Measurements from ENCODE around the gene SETBP1. TPM values are rescaled to one million over a fixed set of nuclear protein-coding genes. Genes with fewer than 3 reads are reported as not detected.

SETBP1 gene
- total and polyA plus RNA-seq, 9 of the 15 experiments (the other 6 are each of a cell fraction or from before 2014, with no cell fraction given): under 0.01 to 0.13 (median 0.04) TPM

DNA sequence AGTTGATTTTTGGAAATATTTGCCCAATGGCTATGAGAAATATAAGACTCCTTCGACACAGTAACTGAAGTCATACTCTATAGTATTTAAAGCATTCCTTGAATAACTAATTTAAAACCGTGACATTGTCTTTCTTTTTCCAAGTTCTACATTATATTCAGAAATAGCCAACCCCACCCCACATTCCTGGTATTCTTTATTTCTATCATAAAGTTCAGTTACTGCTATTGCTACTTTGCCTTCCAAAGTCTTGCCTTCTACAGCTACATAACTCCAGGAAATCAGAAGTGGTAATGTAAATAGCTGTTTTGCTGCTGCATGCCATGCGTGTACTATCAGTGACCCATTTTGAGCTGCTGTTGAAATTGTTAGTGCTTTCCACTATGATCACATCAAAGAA lies 45.1 kb upstream of the SETBP1 start:
- no peak for FAIRE-seq
- CTCF ChIA-PET (ENCODE audit: low intra/inter-chr PET ratio): no interaction called here
- POLR2A ChIA-PET: no interaction called here

More for the DNA sequence above, 45.1 kb upstream of the SETBP1 start:
- in situ Hi-C loops (cut with MboI) (no loop called here), intact Hi-C loops (cut with micrococcal nuclease) (no loop called here)
- 0% methylated on average over 3 of the region's 3 CpGs for WGBS (ENCODE audit: insufficient coverage, low coverage, missing lambda C conversion rate)
- no peak overlapping the region for H3K9ac ChIP-seq (ENCODE audit: insufficient read depth in 1 of 2, low read depth in 2 of 2, low read length in 2 of 2)
- H3K4me3 ChIP-seq: no peak overlapping the region
- TF ChIP-seq KLF6 (CRISPR knock-in tag; IDR thresholded peaks at IDR 0.05; ENCODE audit: borderline replicate concordance) (no peak), TAF7 (tag; IDR thresholded peaks at IDR 0.05) (no peak), TARDBP (IDR thresholded peaks at IDR 0.05) (no peak), NBN (IDR thresholded peaks at IDR 0.05; ENCODE audit: low read depth) (no peak), HDAC6 (IDR thresholded peaks at IDR 0.05; ENCODE audit: low read depth, low read length) (no peak), NFATC3 (IDR thresholded peaks at IDR 0.05) (no peak)
- TF ChIP-seq, protein P1, sequence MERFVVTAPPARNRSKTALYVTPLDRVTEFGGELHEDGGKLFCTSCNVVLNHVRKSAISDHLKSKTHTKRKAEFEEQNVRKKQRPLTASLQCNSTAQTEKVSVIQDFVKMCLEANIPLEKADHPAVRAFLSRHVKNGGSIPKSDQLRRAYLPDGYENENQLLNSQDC (CRISPR knock-in tag; IDR thresholded peaks at IDR 0.05): no peak
- TF ChIP-seq, protein P2, sequence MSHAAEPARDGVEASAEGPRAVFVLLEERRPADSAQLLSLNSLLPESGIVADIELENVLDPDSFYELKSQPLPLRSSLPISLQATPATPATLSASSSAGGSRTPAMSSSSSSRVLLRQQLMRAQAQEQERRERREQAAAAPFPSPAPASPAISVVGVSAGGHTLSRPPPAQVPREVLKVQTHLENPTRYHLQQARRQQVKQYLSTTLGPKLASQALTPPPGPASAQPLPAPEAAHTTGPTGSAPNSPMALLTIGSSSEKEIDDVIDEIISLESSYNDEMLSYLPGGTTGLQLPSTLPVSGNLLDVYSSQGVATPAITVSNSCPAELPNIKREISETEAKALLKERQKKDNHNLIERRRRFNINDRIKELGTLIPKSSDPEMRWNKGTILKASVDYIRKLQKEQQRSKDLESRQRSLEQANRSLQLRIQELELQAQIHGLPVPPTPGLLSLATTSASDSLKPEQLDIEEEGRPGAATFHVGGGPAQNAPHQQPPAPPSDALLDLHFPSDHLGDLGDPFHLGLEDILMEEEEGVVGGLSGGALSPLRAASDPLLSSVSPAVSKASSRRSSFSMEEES (CRISPR knock-in tag; IDR thresholded peaks at IDR 0.05): no peak
- TF ChIP-seq, protein P3, sequence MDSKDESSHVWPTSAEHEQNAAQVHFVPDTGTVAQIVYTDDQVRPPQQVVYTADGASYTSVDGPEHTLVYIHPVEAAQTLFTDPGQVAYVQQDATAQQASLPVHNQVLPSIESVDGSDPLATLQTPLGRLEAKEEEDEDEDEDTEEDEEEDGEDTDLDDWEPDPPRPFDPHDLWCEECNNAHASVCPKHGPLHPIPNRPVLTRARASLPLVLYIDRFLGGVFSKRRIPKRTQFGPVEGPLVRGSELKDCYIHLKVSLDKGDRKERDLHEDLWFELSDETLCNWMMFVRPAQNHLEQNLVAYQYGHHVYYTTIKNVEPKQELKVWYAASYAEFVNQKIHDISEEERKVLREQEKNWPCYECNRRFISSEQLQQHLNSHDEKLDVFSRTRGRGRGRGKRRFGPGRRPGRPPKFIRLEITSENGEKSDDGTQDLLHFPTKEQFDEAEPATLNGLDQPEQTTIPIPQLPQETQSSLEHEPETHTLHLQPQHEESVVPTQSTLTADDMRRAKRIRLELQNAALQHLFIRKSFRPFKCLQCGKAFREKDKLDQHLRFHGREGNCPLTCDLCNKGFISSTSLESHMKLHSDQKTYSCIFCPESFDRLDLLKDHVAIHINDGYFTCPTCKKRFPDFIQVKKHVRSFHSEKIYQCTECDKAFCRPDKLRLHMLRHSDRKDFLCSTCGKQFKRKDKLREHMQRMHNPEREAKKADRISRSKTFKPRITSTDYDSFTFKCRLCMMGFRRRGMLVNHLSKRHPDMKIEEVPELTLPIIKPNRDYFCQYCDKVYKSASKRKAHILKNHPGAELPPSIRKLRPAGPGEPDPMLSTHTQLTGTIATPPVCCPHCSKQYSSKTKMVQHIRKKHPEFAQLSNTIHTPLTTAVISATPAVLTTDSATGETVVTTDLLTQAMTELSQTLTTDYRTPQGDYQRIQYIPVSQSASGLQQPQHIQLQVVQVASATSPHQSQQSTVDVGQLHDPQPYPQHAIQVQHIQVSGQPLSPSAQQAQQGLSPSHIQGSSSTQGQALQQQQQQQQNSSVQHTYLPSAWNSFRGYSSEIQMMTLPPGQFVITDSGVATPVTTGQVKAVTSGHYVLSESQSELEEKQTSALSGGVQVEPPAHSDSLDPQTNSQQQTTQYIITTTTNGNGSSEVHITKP (IDR thresholded peaks at IDR 0.05; ENCODE audit: partially characterized antibody): no peak
- no peaks in the 10 kb centered on the region for H3K4me1 ChIP-seq (replicated peaks in 1 of 2; ENCODE audit: control insufficient read depth in 2 of 2, insufficient read depth in 2 of 2, low read length in 2 of 2)
- ATAC-seq (no peak), DNase-seq (ENCODE audit: extremely low read depth in 1 of 4, low spot score in 3 of 4) (no peak)
- no peak overlapping the region for H2AFZ ChIP-seq (ENCODE audit: low read depth, low read length)
- no TSS peak for BruUV-seq (replicated peaks)
- H3K9me1 ChIP-seq (ENCODE audit: control insufficient read depth, insufficient read depth, low read length): no peaks in the 10 kb centered on the region
- no peaks in the 10 kb centered on the region for H3K36me3 ChIP-seq (ENCODE audit: control insufficient read depth, insufficient read depth, low read length)
- H3K79me2 ChIP-seq (ENCODE audit: control insufficient read depth, insufficient read depth, low read length): no peaks in the 10 kb centered on the region
- no peaks in the 10 kb centered on the region for H4K20me1 ChIP-seq (replicated peaks; ENCODE audit: control insufficient read depth, insufficient read depth, low read length)
- H3K9me3 ChIP-seq (replicated peaks; ENCODE audit: control insufficient read depth, insufficient read depth, low read depth, low read length): no peaks in the 10 kb centered on the region
- H3K27ac ChIP-seq (ENCODE audit: extremely low read depth, low read depth, low read length): no peak overlapping the region
- no peaks in the 10 kb centered on the region for H3K27me3 ChIP-seq (ENCODE audit: control insufficient read depth in 2 of 2, insufficient read depth in 2 of 2, low read length in 2 of 2)
- H3K4me2 ChIP-seq (ENCODE audit: insufficient read depth, low read length): no peak overlapping the region
